ENCODE results near the gene TMEM170B. TPM values are rescaled to one million over a fixed set of nuclear protein-coding genes. Genes with fewer than 3 reads are reported as not detected.
A peak's percentile ranks its signal among the peaks of the same experiment; 100 is the strongest.

Gene TMEM170B
- polyA plus RNA-seq, 1 experiment = 0.23 TPM

DNA sequence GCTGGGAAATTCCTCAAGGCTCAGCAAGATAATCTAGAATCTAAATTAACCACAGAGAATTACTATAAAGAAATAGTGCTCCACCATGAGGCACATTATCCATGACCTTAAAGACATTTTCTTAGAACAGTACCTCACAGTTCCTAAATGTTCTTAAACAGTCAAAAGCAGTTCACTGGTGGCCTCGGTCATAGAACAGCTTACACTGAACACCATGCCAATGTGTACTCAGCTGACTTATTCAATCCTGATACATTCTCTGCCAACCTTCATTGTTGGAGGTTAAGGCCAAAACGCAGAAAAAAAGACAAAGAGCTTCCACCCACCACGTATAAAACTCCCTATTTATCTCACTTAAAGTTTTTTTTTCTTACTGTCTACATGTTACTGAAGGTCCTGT is 21.8 kb upstream of the TMEM170B start:
- ChIA-PET POLR2A (no interaction called here), CTCF (interaction anchor here (1.0 to 1.8 kb wide), 2 partner anchors 13 to 20 kb away, joined by 4 read pairs; no protein-coding TSS in a partner anchor)
- Histone ChIP-seq H3K27me3 (ENCODE audit: control insufficient read depth, insufficient read depth, low read length) (no peaks in the 10 kb centered on the region), H3K36me3 (ENCODE audit: control insufficient read depth, insufficient read depth, low read length) (no peaks in the 10 kb centered on the region), H3K4me3 (ENCODE audit: low read depth, low read length) (no peak overlapping the region)
- no peak for TF ChIP-seq CTCF (IDR thresholded peaks at IDR 0.05; ENCODE audit: insufficient read depth, low read depth, low read length)
- DNase-seq (ENCODE audit: low read depth) = no peak

DNA sequence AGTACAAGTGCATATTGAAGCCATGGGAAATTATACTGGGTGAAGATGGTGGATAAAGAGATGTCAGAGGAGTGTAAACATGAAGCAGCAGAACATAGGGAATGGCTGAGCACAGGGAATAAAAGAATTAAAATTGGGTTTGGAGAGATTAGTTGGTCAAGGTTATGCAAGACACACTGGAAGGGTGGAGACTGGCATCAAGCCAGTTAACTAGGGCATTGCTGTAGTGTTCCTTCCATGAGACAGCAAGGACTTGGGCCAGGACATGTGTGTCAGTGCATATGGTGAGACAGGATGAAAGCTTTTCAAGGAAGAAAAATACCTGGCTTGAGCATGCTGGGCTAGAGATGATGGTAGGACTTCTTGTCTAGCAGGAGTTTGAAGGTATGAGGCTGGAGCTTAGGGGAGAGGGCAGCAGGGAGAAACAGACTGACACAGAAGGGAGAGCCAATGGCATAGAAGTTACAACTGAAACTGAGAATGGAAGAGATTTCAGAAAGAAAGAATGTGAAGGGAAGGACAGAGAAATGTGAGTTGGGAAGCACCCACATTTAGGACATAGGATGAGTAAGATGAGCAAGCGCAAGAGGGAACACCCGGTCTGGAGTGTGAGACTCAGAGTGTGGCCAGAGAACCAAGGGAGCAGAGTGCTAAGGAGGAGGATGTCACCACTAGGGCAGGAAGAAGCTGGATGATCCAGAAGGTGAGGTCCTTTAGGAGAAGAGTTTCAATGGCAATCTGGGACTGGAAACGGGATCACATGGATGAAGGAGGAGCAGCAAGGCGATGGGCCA is 14.5 kb upstream of the TMEM170B start:
- DNase-seq (ENCODE audit: low read depth) = no peak
- TF ChIP-seq CTCF (IDR thresholded peaks at IDR 0.05; ENCODE audit: insufficient read depth, low read depth, low read length) = no peak
- Histone ChIP-seq H3K4me3 (ENCODE audit: low read depth, low read length) (no peak overlapping the region), H3K27me3 (ENCODE audit: control insufficient read depth, insufficient read depth, low read length) (no peaks in the 10 kb centered on the region), H3K36me3 (ENCODE audit: control insufficient read depth, insufficient read depth, low read length) (no peaks in the 10 kb centered on the region)
- ChIA-PET CTCF (no interaction called here), POLR2A (no interaction called here)

- peak; percentile 89 for DNase-seq (ENCODE audit: low read depth)
- ChIA-PET POLR2A (no interaction called here), CTCF (interaction anchor here (1.0 kb wide), 1 partner anchor 554 kb away, joined by 3 read pairs; no protein-coding TSS in a partner anchor)
- H3K4me3 ChIP-seq (ENCODE audit: low read depth, low read length) = no peak overlapping the region
- no peak for TF ChIP-seq CTCF (IDR thresholded peaks at IDR 0.05; ENCODE audit: insufficient read depth, low read depth, low read length)
- no peaks in the 10 kb centered on the region for H3K36me3 ChIP-seq (ENCODE audit: control insufficient read depth, insufficient read depth, low read length)
- H3K27me3 ChIP-seq (ENCODE audit: control insufficient read depth, insufficient read depth, low read length) = no peaks in the 10 kb centered on the region; the same call in 1 of the 2 replicates
These were observed 11.9 kb upstream of the TMEM170B start for GRCh38 chr6:11525468-11526155.

DNA sequence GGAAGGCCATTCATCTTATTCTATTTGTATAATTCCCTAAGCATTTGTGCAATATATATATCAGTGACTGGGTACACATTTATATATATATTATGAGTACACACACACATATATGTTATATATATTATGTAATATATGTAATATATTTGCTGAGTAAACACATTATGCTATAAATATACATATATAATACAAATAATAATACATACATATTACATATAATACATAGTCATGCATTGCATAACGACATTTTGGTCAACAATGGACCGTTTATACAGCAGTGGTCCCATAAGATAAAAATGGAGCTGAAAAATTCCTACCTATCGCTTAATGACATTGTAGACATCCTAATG is 11.4 kb upstream of the TMEM170B start:
- POLR2A ChIA-PET = no interaction called here

More for the DNA sequence above, 11.4 kb upstream of the TMEM170B start:
- CTCF ChIA-PET = interaction anchor here (1.0 kb wide), 1 partner anchor 553 kb away, joined by 3 read pairs; no protein-coding TSS in a partner anchor
- no peak for TF ChIP-seq CTCF (IDR thresholded peaks at IDR 0.05; ENCODE audit: insufficient read depth, low read depth, low read length)
- Histone ChIP-seq H3K4me3 (ENCODE audit: low read depth, low read length) (no peak overlapping the region), H3K27me3 (ENCODE audit: control insufficient read depth, insufficient read depth, low read length) (no peaks in the 10 kb centered on the region; the same call in 1 of the 2 replicates), H3K36me3 (ENCODE audit: control insufficient read depth, insufficient read depth, low read length) (no peaks in the 10 kb centered on the region)
- DNase-seq (ENCODE audit: low read depth) = no peak

Measured in BJ (cell line).